H7 (cell line): ENCODE data around the gene STK4. TPM values are rescaled to one million over a fixed set of nuclear protein-coding genes. Genes with fewer than 3 reads are reported as not detected.
A peak's percentile ranks its signal among the peaks of the same experiment; 100 is the strongest.

Source experiments
- DNase-seq: peaks from one replicate; pipeline ENCODE4 v3.0.0; 2012
- H3K27me3 ChIP-seq: 2 replicates; pipeline ENCODE4 v1.6.0; 2011; ENCODE audit warnings: mild to moderate bottlenecking, low read length; ENCODE audit not compliant: control insufficient read depth, insufficient read depth
- H3K36me3 ChIP-seq: replicated peaks from 2 replicates; pipeline ENCODE4 v1.5.1; 2011; ENCODE audit warnings: low read length; ENCODE audit not compliant: control insufficient read depth, insufficient read depth
- H3K4me3 ChIP-seq: 2 replicates; pipeline ENCODE4 v1.5.1; 2011; ENCODE audit warnings: low read depth, mild to moderate bottlenecking, control low read depth, low read length, moderate library complexity; ENCODE audit not compliant: insufficient read depth
- total RNA-seq: library from RNA; depleted of rRNA; stranded (reverse); fragments of >200 nt; shearing (Covaris generic); gene quantifications from 2 replicates; pipeline ENCODE4 v1.2.3, GENCODE V29; 2014

The STK4 gene
- total RNA-seq, 1 experiment from 2014 or later, result 15.6 TPM

- no peak overlapping the region for H3K4me3 ChIP-seq
- no peaks in the 10 kb centered on the region for H3K27me3 ChIP-seq
- no peaks in the 10 kb centered on the region for H3K36me3 ChIP-seq
- DNase-seq, result no peak
Measured at GRCh38 chr20:45037635-45038034, 71.3 kb downstream of the STK4 start.

- DNase-seq, result no peak
- Histone ChIP-seq H3K4me3 (no peak overlapping the region), H3K36me3 (no peaks in the 10 kb centered on the region), H3K27me3 (no peaks in the 10 kb centered on the region)
Measured at GRCh38 chr20:45038745-45039474, 72.6 kb downstream of the STK4 start.

GRCh38 chr20:45039475-45039820 lies 73.1 kb downstream of the STK4 start:
- no peaks in the 10 kb centered on the region for H3K36me3 ChIP-seq
- DNase-seq, result no peak
- no peak overlapping the region for H3K4me3 ChIP-seq
- H3K27me3 ChIP-seq, result no peaks in the 10 kb centered on the region

- H3K27me3 ChIP-seq, result no peaks in the 10 kb centered on the region
- peak; percentile 27 for DNase-seq
- no peak overlapping the region for H3K4me3 ChIP-seq
- H3K36me3 ChIP-seq, result no peaks in the 10 kb centered on the region
Measured at GRCh38 chr20:45041464-45042337, 75.4 kb downstream of the STK4 start.

- H3K27me3 ChIP-seq, result no peaks in the 10 kb centered on the region
- DNase-seq, result no peak
Measured at GRCh38 chr20:45042978-45043377, 76.7 kb downstream of the STK4 start.

GRCh38 chr20:45044084-45044573 lies 77.8 kb downstream of the STK4 start:
- peak; percentile 53 for DNase-seq

More at GRCh38 chr20:45042978-45043377, 76.7 kb downstream of the STK4 start:
- Histone ChIP-seq H3K4me3 (no peak overlapping the region), H3K36me3 (no peaks in the 10 kb centered on the region)

GRCh38 chr20:45044601-45045000 lies 78.3 kb downstream of the STK4 start:
- H3K27me3 ChIP-seq, result no peaks in the 10 kb centered on the region
- DNase-seq, result no peak
- H3K36me3 ChIP-seq, result no peaks in the 10 kb centered on the region
- no peak overlapping the region for H3K4me3 ChIP-seq

More at GRCh38 chr20:45044084-45044573, 77.8 kb downstream of the STK4 start:
- H3K36me3 ChIP-seq, result no peaks in the 10 kb centered on the region
- no peak overlapping the region for H3K4me3 ChIP-seq
- no peaks in the 10 kb centered on the region for H3K27me3 ChIP-seq

GRCh38 chr20:45047581-45048119 lies 81.3 kb downstream of the STK4 start:
- Histone ChIP-seq H3K27me3 (no peaks in the 10 kb centered on the region), H3K36me3 (no peaks in the 10 kb centered on the region), H3K4me3 (no peak overlapping the region)
- no peak for DNase-seq

- DNase-seq, result no peak
- Histone ChIP-seq H3K36me3 (no peaks in the 10 kb centered on the region), H3K4me3 (no peak overlapping the region), H3K27me3 (no peaks in the 10 kb centered on the region)
Measured at GRCh38 chr20:45049438-45049837, 83.1 kb downstream of the STK4 start.

- Histone ChIP-seq H3K36me3 (no peaks in the 10 kb centered on the region), H3K27me3 (no peaks in the 10 kb centered on the region), H3K4me3 (no peak overlapping the region)
- DNase-seq, result no peak
Measured at GRCh38 chr20:45049904-45050471, 83.7 kb downstream of the STK4 start.

- Histone ChIP-seq H3K36me3 (no peaks in the 10 kb centered on the region), H3K27me3 (no peaks in the 10 kb centered on the region)
- DNase-seq, result no peak
Measured at GRCh38 chr20:45051204-45052060, 85.1 kb downstream of the STK4 start.

GRCh38 chr20:45052698-45053429 lies 86.6 kb downstream of the STK4 start:
- no peaks in the 10 kb centered on the region for H3K27me3 ChIP-seq
- no peak for DNase-seq
- H3K4me3 ChIP-seq, result no peak overlapping the region
- H3K36me3 ChIP-seq, result peaks cover 2% of the 10 kb centered on the region; the same call in 1 of the 2 replicates

More at GRCh38 chr20:45051204-45052060, 85.1 kb downstream of the STK4 start:
- H3K4me3 ChIP-seq, result no peak overlapping the region
